Karpas-422 (cell line): ENCODE results near the gene KCNK1. TPM values are rescaled to one million over a fixed set of nuclear protein-coding genes. Genes with fewer than 3 reads are reported as not detected.

ENCODE experiments used
- DNase-seq: peaks from one replicate; pipeline ENCODE4 v3.0.0-alpha.2; 2015
- H2AFZ ChIP-seq: fragments of 200-600 bp; sonication (generic); 2 replicates; pipeline ENCODE4 v1.6.1; 2014; ENCODE audit warnings: antibody characterized with exemption, low read length, mixed read lengths
- H3K27ac ChIP-seq: fragments of 200-600 bp; sonication (generic); 2 replicates; pipeline ENCODE4 v1.5.1; 2014; ENCODE audit warnings: mild to moderate bottlenecking, low read length, moderate library complexity
- H3K27me3 ChIP-seq: fragments of 200-600 bp; sonication (generic); 2 replicates; pipeline ENCODE4 v1.6.1; 2014; ENCODE audit warnings: low read length, mixed read lengths
- H3K36me3 ChIP-seq: fragments of 200-600 bp; sonication (generic); 2 replicates; pipeline ENCODE4 v1.6.1; 2014; ENCODE audit warnings: low read length, mixed read lengths; ENCODE audit not compliant: insufficient read depth
- H3K4me1 ChIP-seq: fragments of 200-600 bp; sonication (generic); 2 replicates; pipeline ENCODE4 v1.6.1; 2014; ENCODE audit warnings: mild to moderate bottlenecking, low read length, mixed read lengths
- H3K4me2 ChIP-seq: fragments of 200-600 bp; sonication (generic); 2 replicates; pipeline ENCODE4 v1.6.1; 2014; ENCODE audit warnings: low read length, low read depth, mild to moderate bottlenecking; ENCODE audit not compliant: poor library complexity, severe bottlenecking
- H3K4me3 ChIP-seq: fragments of 200-600 bp; sonication (generic); 2 replicates; pipeline ENCODE4 v1.5.1; 2014; ENCODE audit warnings: mild to moderate bottlenecking, antibody characterized with exemption, low read length, mixed read lengths
- H3K79me2 ChIP-seq: fragments of 200-600 bp; sonication (generic); 2 replicates; pipeline ENCODE4 v1.6.1; 2014; ENCODE audit warnings: mild to moderate bottlenecking, low read length, mixed read lengths
- H3K9ac ChIP-seq: fragments of 200-600 bp; sonication (generic); 2 replicates; pipeline ENCODE4 v1.6.0; 2014; ENCODE audit warnings: low read length
- H3K9me2 ChIP-seq: fragments of 200-600 bp; sonication (generic), shearing (Covaris generic); replicated peaks from 2 replicates; pipeline ENCODE4 v1.6.0; 2014; ENCODE audit warnings: mild to moderate bottlenecking, low read length, moderate library complexity; ENCODE audit not compliant: insufficient read depth
- H3K9me3 ChIP-seq: fragments of 300-700, 200-600 bp; sonication (generic); 2 replicates; pipeline ENCODE4 v1.6.1; 2014; ENCODE audit warnings: low read length, mixed read lengths
- H4K20me1 ChIP-seq: fragments of 200-600 bp; sonication (generic); 2 replicates; pipeline ENCODE4 v1.6.1; 2014; ENCODE audit warnings: mild to moderate bottlenecking, antibody characterized with exemption, low read length, low read depth; ENCODE audit not compliant: insufficient read depth
- total RNA-seq: library from RNA; depleted of rRNA; stranded (reverse); fragments of >200 nt; shearing (Covaris generic); gene quantifications from 2 replicates; pipeline ENCODE4 v1.2.3, GENCODE V29; 2014; ENCODE audit warnings: low replicate concordance; rRNA removed

KCNK1 gene
- not detected in 2 replicates for total RNA-seq

- Histone ChIP-seq H3K4me2 (no peak within 1 kb of the TSS), H4K20me1 (no peaks in the 10 kb centered on the region), H3K9me2 (no peaks in the 10 kb centered on the region), H3K79me2 (no peaks in the 10 kb centered on the region), H3K27me3 (no peaks in the 10 kb centered on the region), H3K4me3 (no peak within 1 kb of the TSS), H2AFZ (no peak within 1 kb of the TSS), H3K9me3 (no peaks in the 10 kb centered on the region), H3K4me1 (no peaks in the 10 kb centered on the region), H3K9ac (no peak within 1 kb of the TSS), H3K27ac (no peak within 1 kb of the TSS), H3K36me3 (no peaks in the 10 kb centered on the region)
- no peak for DNase-seq
These were observed at the start of gene KCNK1 for GRCh38 chr1:233613252-233614172. Gene KCNK1, plus strand, starts transcription at chr1:233614106. Its CDS starts 66 bp downstream, at chr1:233614172.

- no peak overlapping the region for H3K4me3 ChIP-seq
- H3K9ac ChIP-seq: no peak overlapping the region
- no peaks in the 10 kb centered on the region for H3K27me3 ChIP-seq
- no peaks in the 10 kb centered on the region for H3K79me2 ChIP-seq
- no peak overlapping the region for H3K27ac ChIP-seq
- H2AFZ ChIP-seq: no peak overlapping the region
- peaks cover 26% of the 10 kb centered on the region for H3K9me3 ChIP-seq
- H3K9me2 ChIP-seq: no peaks in the 10 kb centered on the region
- H3K4me1 ChIP-seq: no peaks in the 10 kb centered on the region
- H4K20me1 ChIP-seq: no peaks in the 10 kb centered on the region
- no peak overlapping the region for H3K4me2 ChIP-seq
- no peak for DNase-seq
- H3K36me3 ChIP-seq: no peaks in the 10 kb centered on the region
These were observed 48.6 kb upstream of the KCNK1 start for GRCh38 chr1:233565313-233565712.

GRCh38 chr1:233566886-233567285, 47.0 kb upstream of the KCNK1 start:
- no peaks in the 10 kb centered on the region for H3K27me3 ChIP-seq
- no peaks in the 10 kb centered on the region for H3K9me2 ChIP-seq
- H3K9me3 ChIP-seq: peaks cover 16% of the 10 kb centered on the region; the same call in 1 of the 2 replicates
- H2AFZ ChIP-seq: no peak overlapping the region
- no peak overlapping the region for H3K4me3 ChIP-seq
- H3K9ac ChIP-seq: no peak overlapping the region
- no peaks in the 10 kb centered on the region for H4K20me1 ChIP-seq
- no peak overlapping the region for H3K4me2 ChIP-seq
- no peak for DNase-seq
- H3K27ac ChIP-seq: no peak overlapping the region
- H3K79me2 ChIP-seq: no peaks in the 10 kb centered on the region
- no peaks in the 10 kb centered on the region for H3K36me3 ChIP-seq
- H3K4me1 ChIP-seq: no peaks in the 10 kb centered on the region

- H3K9me3 ChIP-seq: no peaks in the 10 kb centered on the region
- H4K20me1 ChIP-seq: no peaks in the 10 kb centered on the region
- no peak overlapping the region for H2AFZ ChIP-seq
- no peaks in the 10 kb centered on the region for H3K4me1 ChIP-seq
- H3K9ac ChIP-seq: no peak overlapping the region
- H3K27me3 ChIP-seq: no peaks in the 10 kb centered on the region
- no peak for DNase-seq
- no peaks in the 10 kb centered on the region for H3K79me2 ChIP-seq
- no peak overlapping the region for H3K27ac ChIP-seq
- H3K4me3 ChIP-seq: no peak overlapping the region
- H3K36me3 ChIP-seq: no peaks in the 10 kb centered on the region
- H3K4me2 ChIP-seq: no peak overlapping the region
- H3K9me2 ChIP-seq: no peaks in the 10 kb centered on the region
These were observed 44.3 kb upstream of the KCNK1 start for GRCh38 chr1:233569636-233570035.

- Histone ChIP-seq H3K4me1 (no peaks in the 10 kb centered on the region), H2AFZ (no peak overlapping the region), H3K4me3 (no peak overlapping the region), H3K9me3 (no peaks in the 10 kb centered on the region), H3K9me2 (no peaks in the 10 kb centered on the region), H3K4me2 (no peak overlapping the region), H3K9ac (no peak overlapping the region), H3K36me3 (no peaks in the 10 kb centered on the region), H4K20me1 (no peaks in the 10 kb centered on the region), H3K27me3 (no peaks in the 10 kb centered on the region), H3K79me2 (no peaks in the 10 kb centered on the region), H3K27ac (no peak overlapping the region)
- no peak for DNase-seq
These were observed 43.7 kb upstream of the KCNK1 start for GRCh38 chr1:233570216-233570615.

GRCh38 chr1:233570706-233571105, 43.2 kb upstream of the KCNK1 start:
- H3K9me3 ChIP-seq: no peaks in the 10 kb centered on the region
- H3K27me3 ChIP-seq: no peaks in the 10 kb centered on the region
- no peaks in the 10 kb centered on the region for H3K36me3 ChIP-seq
- no peak overlapping the region for H3K27ac ChIP-seq
- H4K20me1 ChIP-seq: no peaks in the 10 kb centered on the region
- H3K4me2 ChIP-seq: no peak overlapping the region
- H3K9ac ChIP-seq: no peak overlapping the region
- no peak overlapping the region for H3K4me3 ChIP-seq
- DNase-seq: no peak
- H2AFZ ChIP-seq: no peak overlapping the region
- no peaks in the 10 kb centered on the region for H3K9me2 ChIP-seq
- no peaks in the 10 kb centered on the region for H3K4me1 ChIP-seq
- no peaks in the 10 kb centered on the region for H3K79me2 ChIP-seq

DNA sequence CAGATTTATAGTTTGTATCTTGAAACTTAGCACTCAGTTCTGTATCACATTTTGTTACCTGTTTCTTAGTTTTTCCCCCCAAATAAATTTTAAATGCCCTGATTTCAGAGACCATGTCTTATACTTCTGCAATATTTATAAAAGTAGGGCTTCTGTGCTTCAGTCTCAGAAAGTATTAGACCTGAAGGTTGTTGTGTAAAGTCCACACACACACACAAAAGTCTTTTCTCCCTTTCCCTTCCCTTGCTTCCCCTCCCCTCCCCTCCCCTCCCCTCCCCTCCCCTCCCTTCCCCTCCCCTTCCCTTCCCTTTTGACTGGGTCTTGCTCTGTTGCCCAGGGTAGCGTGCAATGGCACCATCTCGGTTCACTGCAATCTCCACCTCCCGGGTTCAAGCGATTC, 41.0 kb upstream of the KCNK1 start:
- Histone ChIP-seq H3K9ac (no peak overlapping the region), H3K4me2 (no peak overlapping the region), H3K9me2 (no peaks in the 10 kb centered on the region), H4K20me1 (no peaks in the 10 kb centered on the region), H3K27me3 (no peaks in the 10 kb centered on the region), H3K4me3 (no peak overlapping the region), H3K4me1 (no peaks in the 10 kb centered on the region), H2AFZ (no peak overlapping the region), H3K9me3 (no peaks in the 10 kb centered on the region), H3K36me3 (no peaks in the 10 kb centered on the region), H3K27ac (no peak overlapping the region), H3K79me2 (no peaks in the 10 kb centered on the region)
- no peak for DNase-seq

DNA sequence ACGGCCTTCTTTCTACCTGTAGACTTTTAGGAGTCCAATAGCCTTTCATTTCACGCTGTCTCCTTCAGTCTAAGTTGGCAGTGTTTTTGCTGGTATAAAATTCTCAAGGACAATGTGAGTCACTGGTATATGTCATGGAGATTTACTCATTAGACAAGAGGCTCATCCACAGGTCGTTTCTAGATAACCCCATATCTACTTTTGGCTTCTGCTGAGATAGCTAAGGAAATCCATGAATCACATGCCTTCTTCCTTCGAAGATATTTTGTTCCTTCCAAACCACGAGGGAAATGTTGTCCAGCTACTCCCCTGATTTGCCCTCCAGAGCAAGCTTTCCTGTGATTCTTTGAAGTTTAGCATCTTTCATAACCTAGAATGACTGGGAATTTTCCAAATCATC, 38.5 kb upstream of the KCNK1 start:
- Histone ChIP-seq H3K27ac (no peak overlapping the region), H3K79me2 (no peaks in the 10 kb centered on the region), H3K4me2 (no peak overlapping the region), H4K20me1 (no peaks in the 10 kb centered on the region), H3K27me3 (no peaks in the 10 kb centered on the region), H3K9me3 (no peaks in the 10 kb centered on the region), H3K9me2 (no peaks in the 10 kb centered on the region), H2AFZ (no peak overlapping the region), H3K4me3 (no peak overlapping the region), H3K4me1 (no peaks in the 10 kb centered on the region), H3K36me3 (no peaks in the 10 kb centered on the region), H3K9ac (no peak overlapping the region)
- DNase-seq: no peak
